Colonic mucosa (tissue), 4 donors: ENCODE results near the gene ENTR1. TPM values are rescaled to one million over a fixed set of nuclear protein-coding genes. Genes with fewer than 3 reads are reported as not detected.

Experiments
- DNase-seq: peaks from one replicate; pipeline ENCODE4 v3.0.0-alpha.2; 2020
- H3K27ac ChIP-seq: fragments of 200-600 bp; one replicate; pipeline ENCODE4 v1.8.0; 2021
- H3K27me3 ChIP-seq: fragments of 200-600 bp; one replicate; pipeline ENCODE4 v1.8.0; 2021
- H3K36me3 ChIP-seq: fragments of 200-600 bp; one replicate; pipeline ENCODE4 v1.8.0; 2021
- H3K4me1 ChIP-seq: fragments of 200-600 bp; one replicate; pipeline ENCODE4 v1.8.0; 2021; ENCODE audit warnings: mild to moderate bottlenecking
- H3K4me3 ChIP-seq: fragments of 200-600 bp; one replicate; pipeline ENCODE4 v1.8.0; 2021
- H3K9ac ChIP-seq, 2 donors: one replicate each; pipeline ENCODE4 v1.7.0; 2013; ENCODE audit warnings: control low read depth in 2 of 2, low read depth in 2 of 2, low read length in 2 of 2
- H3K9me3 ChIP-seq: fragments of 200-600 bp; one replicate; pipeline ENCODE4 v1.8.0; 2021
- CTCF ChIP-seq: fragments of 200-600 bp; IDR thresholded peaks from one replicate; pipeline ENCODE4 v1.8.0; 2022; ENCODE audit warnings: antibody characterized with exemption, mild to moderate bottlenecking
- intact Hi-C: fragments of 100-400 bp; cut with DNase I; formaldehyde crosslinking; loops from one replicate; pipeline ENCODE4 v1.14.1; 2022
- total RNA-seq, 2 donors: library from RNA; stranded (reverse); fragmentation: NEBNext Ultra II Directional in 1 of 2; extraction: Animal tissue kit (Norgen Biotek cat#: 25700) in 1 of 2; gene quantifications; one replicate each; pipeline ENCODE4 v1.2.1, GENCODE V29; 2021
- donor health status: healthy.
- donor health status: DM: no; HTN: no; CAD: no.
- donor health status: DM: no; HTN: no; CAD: no.

Gene ENTR1
- total RNA-seq, 2 donors from 2014 or later, result 24.5 to 48.4 TPM

- H3K9ac ChIP-seq, result no peak overlapping the region
- no peak for TF ChIP-seq CTCF
- no peaks in the 10 kb centered on the region for H3K27me3 ChIP-seq
- no peak for DNase-seq
- H3K4me1 ChIP-seq, result no peaks in the 10 kb centered on the region
- no peaks in the 10 kb centered on the region for H3K9me3 ChIP-seq
- intact Hi-C loops, result no loop called here
- H3K4me3 ChIP-seq, result no peak overlapping the region
- H3K36me3 ChIP-seq, result no peaks in the 10 kb centered on the region
- no peak overlapping the region for H3K27ac ChIP-seq
Measured at GRCh38 chr9:136377341-136378169, 32.9 kb downstream of the ENTR1 start.

- no peak for TF ChIP-seq CTCF
- no peaks in the 10 kb centered on the region for H3K4me1 ChIP-seq
- H3K9me3 ChIP-seq, result no peaks in the 10 kb centered on the region
- H3K27ac ChIP-seq, result no peak overlapping the region
- no peaks in the 10 kb centered on the region for H3K27me3 ChIP-seq
- H3K9ac ChIP-seq, result no peak overlapping the region
- no peak overlapping the region for H3K4me3 ChIP-seq
- DNase-seq, result no peak
- H3K36me3 ChIP-seq, result no peaks in the 10 kb centered on the region
- intact Hi-C loops, result no loop called here
Measured at GRCh38 chr9:136376457-136376856, 34.0 kb downstream of the ENTR1 start.

- intact Hi-C loops, result no loop called here
- no peak overlapping the region for H3K9ac ChIP-seq
- no peak for DNase-seq
- no peaks in the 10 kb centered on the region for H3K27me3 ChIP-seq
- no peak overlapping the region for H3K4me3 ChIP-seq
- no peaks in the 10 kb centered on the region for H3K36me3 ChIP-seq
- H3K4me1 ChIP-seq, result no peaks in the 10 kb centered on the region
- no peak for TF ChIP-seq CTCF
- H3K27ac ChIP-seq, result no peak overlapping the region
- H3K9me3 ChIP-seq, result no peaks in the 10 kb centered on the region
Measured at GRCh38 chr9:136375096-136375495, 35.3 kb downstream of the ENTR1 start.

GRCh38 chr9:136374183-136374575 lies 36.2 kb downstream of the ENTR1 start:
- intact Hi-C loops, result no loop called here
- no peak for DNase-seq
- no peaks in the 10 kb centered on the region for H3K36me3 ChIP-seq

More at GRCh38 chr9:136374183-136374575, 36.2 kb downstream of the ENTR1 start:
- H3K9me3 ChIP-seq, result no peaks in the 10 kb centered on the region
- H3K4me1 ChIP-seq, result no peaks in the 10 kb centered on the region
- no peaks in the 10 kb centered on the region for H3K27me3 ChIP-seq
- H3K27ac ChIP-seq, result no peak overlapping the region
- no peak for TF ChIP-seq CTCF
- peak overlapping the region in 1 of 2 donors; percentile 12 for H3K9ac ChIP-seq
- H3K4me3 ChIP-seq, result no peak overlapping the region
